Measurements from ENCODE around the gene DNAJC16. TPM values are rescaled to one million over a fixed set of nuclear protein-coding genes. Genes with fewer than 3 reads are reported as not detected.
A peak's percentile ranks its signal among the peaks of the same experiment; 100 is the strongest.

The DNAJC16 gene
- total and polyA plus RNA-seq, 9 of the 15 experiments (the other 6 are each of a cell fraction or from before 2014, with no cell fraction given): 6.9 to 16.8 (median 12.8) TPM

DNA sequence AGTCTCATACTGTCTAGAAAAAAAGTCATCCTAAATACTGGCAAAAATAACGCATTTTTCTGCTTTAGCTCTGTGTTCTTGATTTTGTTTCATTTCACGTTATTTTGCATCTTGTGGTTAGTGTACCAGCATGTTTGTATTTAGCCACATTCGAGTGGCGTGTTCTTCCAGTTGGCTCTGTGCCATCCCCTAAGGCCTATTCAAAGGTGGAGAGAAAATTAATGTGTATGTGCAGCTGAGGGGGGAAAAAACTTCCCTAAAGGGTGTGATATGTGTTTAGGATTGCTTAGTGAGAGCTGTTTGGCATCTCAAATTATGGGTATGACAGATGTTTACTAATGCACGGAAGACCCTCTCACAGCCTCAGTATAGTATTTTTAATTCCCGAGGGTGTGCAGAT, 12.1 kb downstream of the DNAJC16 start:
- H2AFZ ChIP-seq (ENCODE audit: low read depth, low read length): no peak overlapping the region
- H3K27me3 ChIP-seq (ENCODE audit: control insufficient read depth in 2 of 2, insufficient read depth in 2 of 2, low read length in 2 of 2): no peaks in the 10 kb centered on the region
- ChIA-PET CTCF (ENCODE audit: low intra/inter-chr PET ratio) (no interaction called here), POLR2A (interaction anchor here (0.8 to 1.3 kb wide), 2 partner anchors 10 to 11 kb away, joined by 3 to 4 read pairs; no protein-coding TSS in a partner anchor)
- no peak overlapping the region for H3K9ac ChIP-seq (ENCODE audit: insufficient read depth in 1 of 2, low read depth in 2 of 2, low read length in 2 of 2)
- no peaks in the 10 kb centered on the region for H3K9me3 ChIP-seq (replicated peaks; ENCODE audit: control insufficient read depth, insufficient read depth, low read depth, low read length)
- in situ Hi-C loops (cut with MboI): no loop called here
- 82% methylated on average over 6 of the region's 6 CpGs for WGBS (ENCODE audit: insufficient coverage, low coverage, missing lambda C conversion rate)
- peaks cover 75% of the 10 kb centered on the region for H3K36me3 ChIP-seq (ENCODE audit: control insufficient read depth, insufficient read depth, low read length)
- H3K27ac ChIP-seq (ENCODE audit: extremely low read depth, low read depth, low read length): no peak overlapping the region
- no peak overlapping the region for H3K4me3 ChIP-seq
- DNase-seq (ENCODE audit: extremely low read depth in 1 of 4, low spot score in 3 of 4) (no peak), FAIRE-seq (no peak), ATAC-seq (no peak)
- peaks cover 12 to 26% of the 10 kb centered on the region in 2 experiments for H3K4me1 ChIP-seq (replicated peaks in 1 of 2; ENCODE audit: control insufficient read depth in 2 of 2, insufficient read depth in 2 of 2, low read length in 2 of 2)
- H3K9me1 ChIP-seq (ENCODE audit: control insufficient read depth, insufficient read depth, low read length): no peaks in the 10 kb centered on the region
- no peaks in the 10 kb centered on the region for H4K20me1 ChIP-seq (replicated peaks; ENCODE audit: control insufficient read depth, insufficient read depth, low read length)
- TF ChIP-seq, protein P1, sequence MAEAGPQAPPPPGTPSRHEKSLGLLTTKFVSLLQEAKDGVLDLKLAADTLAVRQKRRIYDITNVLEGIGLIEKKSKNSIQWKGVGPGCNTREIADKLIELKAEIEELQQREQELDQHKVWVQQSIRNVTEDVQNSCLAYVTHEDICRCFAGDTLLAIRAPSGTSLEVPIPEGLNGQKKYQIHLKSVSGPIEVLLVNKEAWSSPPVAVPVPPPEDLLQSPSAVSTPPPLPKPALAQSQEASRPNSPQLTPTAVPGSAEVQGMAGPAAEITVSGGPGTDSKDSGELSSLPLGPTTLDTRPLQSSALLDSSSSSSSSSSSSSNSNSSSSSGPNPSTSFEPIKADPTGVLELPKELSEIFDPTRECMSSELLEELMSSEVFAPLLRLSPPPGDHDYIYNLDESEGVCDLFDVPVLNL (CRISPR knock-in tag; IDR thresholded peaks at IDR 0.05; ENCODE audit: low read depth): no peak
- TF ChIP-seq CC2D1A (IDR thresholded peaks at IDR 0.05) (no peak), NFIC (IDR thresholded peaks at IDR 0.05) (peak; percentile 87), NR2F6 (CRISPR knock-in tag; IDR thresholded peaks at IDR 0.05) (no peak)
- intact Hi-C loops (cut with micrococcal nuclease): no loop called here
- H3K79me2 ChIP-seq (ENCODE audit: control insufficient read depth, insufficient read depth, low read length): no peaks in the 10 kb centered on the region
- no TSS peak for BruUV-seq (replicated peaks)
- H3K4me2 ChIP-seq (ENCODE audit: insufficient read depth, low read length): no peak overlapping the region

DNA sequence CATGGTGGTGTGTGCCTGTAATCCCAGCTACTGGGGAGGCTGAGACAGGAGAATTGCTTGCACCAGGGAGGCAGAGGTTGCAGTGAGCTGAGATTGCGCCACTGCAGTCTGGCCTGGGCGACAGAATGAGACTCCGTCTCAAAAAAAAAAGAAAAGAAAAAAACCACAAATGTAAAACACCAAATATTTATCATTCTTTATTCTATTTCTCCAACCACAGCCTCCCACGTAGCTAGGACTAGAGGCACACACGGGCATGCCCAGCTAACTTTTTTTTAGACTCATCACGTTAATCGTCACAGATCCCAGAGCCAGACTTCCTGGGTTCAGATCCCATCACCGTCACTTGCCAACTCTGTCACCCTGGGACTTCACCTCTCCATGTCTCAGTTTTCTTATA, 13.5 kb downstream of the DNAJC16 start:
- H3K79me2 ChIP-seq (ENCODE audit: control insufficient read depth, insufficient read depth, low read length): no peaks in the 10 kb centered on the region
- ATAC-seq (no peak), DNase-seq (ENCODE audit: extremely low read depth in 1 of 4, low spot score in 3 of 4) (no peak), FAIRE-seq (no peak)
- H3K9me3 ChIP-seq (replicated peaks; ENCODE audit: control insufficient read depth, insufficient read depth, low read depth, low read length): no peaks in the 10 kb centered on the region
- ChIA-PET POLR2A (interaction anchor here (0.7 to 2.1 kb wide), 4 partner anchors 11 to 38 kb away, joined by 3 to 7 read pairs (median 5); partner anchors contain the start of gene DNAJC16), CTCF (ENCODE audit: low intra/inter-chr PET ratio) (no interaction called here)
- WGBS (ENCODE audit: insufficient coverage, low coverage, missing lambda C conversion rate): 88% methylated on average over 8 of the region's 8 CpGs
- H4K20me1 ChIP-seq (replicated peaks; ENCODE audit: control insufficient read depth, insufficient read depth, low read length): no peaks in the 10 kb centered on the region
- no peak overlapping the region for H3K4me2 ChIP-seq (ENCODE audit: insufficient read depth, low read length)
- BruUV-seq (replicated peaks): no TSS peak
- no peak overlapping the region for H3K4me3 ChIP-seq
- peaks cover 75% of the 10 kb centered on the region for H3K36me3 ChIP-seq (ENCODE audit: control insufficient read depth, insufficient read depth, low read length)
- H3K27ac ChIP-seq (ENCODE audit: extremely low read depth, low read depth, low read length): no peak overlapping the region
- H3K9ac ChIP-seq (ENCODE audit: insufficient read depth in 1 of 2, low read depth in 2 of 2, low read length in 2 of 2): no peak overlapping the region
- H3K27me3 ChIP-seq (ENCODE audit: control insufficient read depth in 2 of 2, insufficient read depth in 2 of 2, low read length in 2 of 2): no peaks in the 10 kb centered on the region
- H3K9me1 ChIP-seq (ENCODE audit: control insufficient read depth, insufficient read depth, low read length): no peaks in the 10 kb centered on the region
- no peak overlapping the region for H2AFZ ChIP-seq (ENCODE audit: low read depth, low read length)
- intact Hi-C loops (cut with micrococcal nuclease) (loop anchor here (5.0 kb wide), 1 partner anchor 82 kb away; no protein-coding TSS in a partner anchor), in situ Hi-C loops (cut with MboI) (no loop called here)
- peaks cover 16 to 37% of the 10 kb centered on the region in 2 experiments for H3K4me1 ChIP-seq (replicated peaks in 1 of 2; ENCODE audit: control insufficient read depth in 2 of 2, insufficient read depth in 2 of 2, low read length in 2 of 2)
- TF ChIP-seq ELF1 (tag; IDR thresholded peaks at IDR 0.05) (no peak), MCM2 (IDR thresholded peaks at IDR 0.05; ENCODE audit: low read depth) (no peak), TBL1XR1 (IDR thresholded peaks at IDR 0.05; ENCODE audit: low read length in 2 of 2) (no peak), SMARCE1 (IDR thresholded peaks at IDR 0.05) (no peak), PURB (CRISPR knock-in tag; IDR thresholded peaks at IDR 0.05; ENCODE audit: low read depth) (no peak), ZZZ3 (IDR thresholded peaks at IDR 0.05) (no peak), FOXJ2 (tag; IDR thresholded peaks at IDR 0.05) (no peak), ELF2 (CRISPR knock-in tag; IDR thresholded peaks at IDR 0.05) (no peak), PCBP1 (IDR thresholded peaks at IDR 0.05; ENCODE audit: low read depth, low read length, poor library complexity, severe bottlenecking) (no peak), MXI1 (IDR thresholded peaks at IDR 0.05; ENCODE audit: low read depth, low read length) (no peak), NELFE (IDR thresholded peaks at IDR 0.05; ENCODE audit: insufficient read depth, insufficient read length) (no peak), BHLHE40 (IDR thresholded peaks at IDR 0.05; ENCODE audit: low read length) (no peak)
- TF ChIP-seq, protein P2, sequence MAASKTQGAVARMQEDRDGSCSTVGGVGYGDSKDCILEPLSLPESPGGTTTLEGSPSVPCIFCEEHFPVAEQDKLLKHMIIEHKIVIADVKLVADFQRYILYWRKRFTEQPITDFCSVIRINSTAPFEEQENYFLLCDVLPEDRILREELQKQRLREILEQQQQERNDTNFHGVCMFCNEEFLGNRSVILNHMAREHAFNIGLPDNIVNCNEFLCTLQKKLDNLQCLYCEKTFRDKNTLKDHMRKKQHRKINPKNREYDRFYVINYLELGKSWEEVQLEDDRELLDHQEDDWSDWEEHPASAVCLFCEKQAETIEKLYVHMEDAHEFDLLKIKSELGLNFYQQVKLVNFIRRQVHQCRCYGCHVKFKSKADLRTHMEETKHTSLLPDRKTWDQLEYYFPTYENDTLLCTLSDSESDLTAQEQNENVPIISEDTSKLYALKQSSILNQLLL (CRISPR knock-in tag; IDR thresholded peaks at IDR 0.05; ENCODE audit: borderline replicate concordance): no peak

All from K562 (cell line).